Astrocyte of the cerebellum (primary cell): ENCODE results near the gene GAS6.

Experiments used
- DNase-seq: peaks from one replicate; pipeline ENCODE4 v3.0.0-alpha.2; 2011; ENCODE audit warnings: low read depth
- H3K4me3 ChIP-seq: 2 replicates; pipeline ENCODE4 v1.5.1; 2011; ENCODE audit warnings: mild to moderate bottlenecking, low read depth, low read length, moderate library complexity
- in situ Hi-C: cut with HindIII; loops from 2 replicates; pipeline ENCODE4 v1.10.0; 2017; ENCODE audit warnings: low sequenced_read_pairs
- TF ChIP-seq, protein P1 (sequence below): IDR thresholded peaks from 2 replicates; pipeline ENCODE4 v1.5.1; 2012; ENCODE audit warnings: low read length, low read depth, moderate library complexity, mild to moderate bottlenecking; ENCODE audit errors: missing control alignments

Gene GAS6

DNA sequence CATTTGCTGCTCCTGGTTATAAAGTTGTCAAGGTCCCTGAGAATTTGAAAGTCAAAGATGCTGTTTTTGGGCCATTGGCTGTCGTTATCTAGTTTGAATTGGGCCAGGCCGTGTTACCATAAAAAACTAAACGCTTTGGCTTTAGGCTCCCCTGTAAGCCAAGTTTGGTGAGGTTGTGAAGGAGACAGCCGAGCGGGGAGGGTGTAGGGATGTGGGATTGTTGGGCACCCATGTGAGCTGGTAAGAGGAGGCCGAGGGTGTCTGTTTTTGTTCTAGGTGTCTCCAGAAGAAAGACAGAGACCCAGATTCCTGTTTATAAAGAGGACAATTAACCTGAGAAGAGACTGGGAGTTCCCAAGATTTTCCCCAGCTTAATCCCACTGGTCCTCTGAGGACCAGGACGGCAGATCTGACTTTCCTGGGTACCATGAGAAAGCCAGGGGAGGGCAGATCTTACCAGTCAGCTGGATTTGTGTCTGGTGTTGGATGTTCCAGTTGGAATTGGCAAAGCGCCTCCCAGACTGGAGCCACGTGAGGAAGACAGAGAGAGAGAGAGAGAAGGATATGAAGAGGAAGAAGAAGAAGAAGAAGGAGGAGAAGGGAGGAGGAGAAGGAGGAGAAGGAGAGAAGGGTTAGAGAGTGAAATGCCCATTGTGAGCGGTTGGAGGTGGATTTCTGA, 79.8 kb downstream of the GAS6 start:
- no peak for DNase-seq
- in situ Hi-C loops = no loop called here
- TF ChIP-seq, protein P1, sequence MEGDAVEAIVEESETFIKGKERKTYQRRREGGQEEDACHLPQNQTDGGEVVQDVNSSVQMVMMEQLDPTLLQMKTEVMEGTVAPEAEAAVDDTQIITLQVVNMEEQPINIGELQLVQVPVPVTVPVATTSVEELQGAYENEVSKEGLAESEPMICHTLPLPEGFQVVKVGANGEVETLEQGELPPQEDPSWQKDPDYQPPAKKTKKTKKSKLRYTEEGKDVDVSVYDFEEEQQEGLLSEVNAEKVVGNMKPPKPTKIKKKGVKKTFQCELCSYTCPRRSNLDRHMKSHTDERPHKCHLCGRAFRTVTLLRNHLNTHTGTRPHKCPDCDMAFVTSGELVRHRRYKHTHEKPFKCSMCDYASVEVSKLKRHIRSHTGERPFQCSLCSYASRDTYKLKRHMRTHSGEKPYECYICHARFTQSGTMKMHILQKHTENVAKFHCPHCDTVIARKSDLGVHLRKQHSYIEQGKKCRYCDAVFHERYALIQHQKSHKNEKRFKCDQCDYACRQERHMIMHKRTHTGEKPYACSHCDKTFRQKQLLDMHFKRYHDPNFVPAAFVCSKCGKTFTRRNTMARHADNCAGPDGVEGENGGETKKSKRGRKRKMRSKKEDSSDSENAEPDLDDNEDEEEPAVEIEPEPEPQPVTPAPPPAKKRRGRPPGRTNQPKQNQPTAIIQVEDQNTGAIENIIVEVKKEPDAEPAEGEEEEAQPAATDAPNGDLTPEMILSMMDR = no peak
- no peak overlapping the region for H3K4me3 ChIP-seq

DNA sequence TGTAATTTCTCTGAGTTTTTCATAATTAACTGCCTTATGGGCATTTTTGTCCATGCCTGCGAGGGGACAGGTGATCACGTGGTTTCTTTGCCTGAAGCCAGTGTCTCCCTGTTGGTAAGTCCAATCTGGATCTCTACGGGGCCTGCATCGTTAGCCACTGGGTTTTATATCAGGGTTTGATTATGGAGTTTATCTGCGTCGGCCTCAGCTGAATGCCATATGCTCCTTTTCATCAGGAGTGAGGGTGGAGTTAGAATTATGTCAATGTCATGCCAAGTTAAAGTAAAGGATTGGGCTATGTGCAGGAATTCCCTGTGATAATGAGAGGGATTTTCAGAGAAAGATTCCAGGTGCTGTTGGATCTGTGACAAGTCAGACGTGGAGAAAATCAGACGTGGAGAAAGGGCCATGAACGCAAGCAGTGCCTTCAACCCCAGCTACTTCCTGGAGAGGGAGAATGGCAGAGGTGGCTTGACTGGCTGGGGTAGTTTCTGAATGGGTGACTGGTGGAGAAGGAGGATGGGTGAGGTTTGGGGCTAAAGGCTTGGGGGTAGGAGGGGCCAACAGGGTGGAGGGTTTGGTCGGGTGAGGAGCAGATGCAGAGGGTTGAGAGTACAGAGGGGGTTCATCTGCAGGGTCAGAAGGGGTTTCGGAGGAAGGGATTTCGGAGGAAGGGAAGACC, 80.5 kb downstream of the GAS6 start:
- H3K4me3 ChIP-seq = no peak overlapping the region
- DNase-seq = no peak
- in situ Hi-C loops = no loop called here
- TF ChIP-seq, protein P1 = no peak

DNA sequence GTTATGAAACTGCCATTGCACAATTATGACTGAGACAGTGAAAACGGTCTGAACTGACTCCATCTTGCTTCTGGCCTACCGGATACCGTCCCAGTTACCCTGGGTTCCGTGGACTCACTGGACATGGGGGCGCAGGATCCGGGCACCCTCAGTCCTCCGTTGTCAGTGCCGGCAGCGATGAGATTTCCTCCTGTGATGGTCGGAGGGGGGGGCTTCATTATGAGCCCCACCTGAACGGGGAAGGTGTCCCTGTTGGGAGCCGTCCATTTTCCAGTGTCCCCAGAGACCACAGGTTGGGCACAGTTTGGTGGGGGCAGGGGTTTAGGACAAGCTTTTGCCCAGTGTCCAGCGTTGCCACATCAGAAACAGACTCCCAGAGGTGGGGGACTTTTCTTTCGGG, 81.4 kb downstream of the GAS6 start:
- no peak overlapping the region for H3K4me3 ChIP-seq
- no peak for DNase-seq
- in situ Hi-C loops = no loop called here
- TF ChIP-seq, protein P1 = no peak

DNA sequence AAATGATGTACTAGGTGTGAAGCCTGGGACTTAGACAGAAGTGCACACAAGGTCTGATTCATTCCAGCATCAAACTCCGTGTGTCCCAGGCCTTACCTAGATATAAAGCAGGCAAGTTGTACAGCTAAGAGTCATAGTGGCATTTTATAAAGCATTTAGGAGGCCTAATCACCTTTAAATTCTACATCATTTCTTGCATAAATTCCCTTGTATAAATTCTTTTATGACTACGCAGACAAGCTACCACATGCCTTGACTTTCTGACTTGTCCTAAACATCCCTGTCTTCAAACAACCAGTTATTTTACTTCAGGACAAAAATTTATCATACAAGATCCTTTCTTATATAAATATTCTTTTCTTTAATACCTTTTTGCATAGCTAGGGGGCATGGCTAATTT, 82.3 kb downstream of the GAS6 start:
- DNase-seq = no peak
- in situ Hi-C loops = no loop called here
- no peak overlapping the region for H3K4me3 ChIP-seq
- TF ChIP-seq, protein P1 = peak; percentile 2

DNA sequence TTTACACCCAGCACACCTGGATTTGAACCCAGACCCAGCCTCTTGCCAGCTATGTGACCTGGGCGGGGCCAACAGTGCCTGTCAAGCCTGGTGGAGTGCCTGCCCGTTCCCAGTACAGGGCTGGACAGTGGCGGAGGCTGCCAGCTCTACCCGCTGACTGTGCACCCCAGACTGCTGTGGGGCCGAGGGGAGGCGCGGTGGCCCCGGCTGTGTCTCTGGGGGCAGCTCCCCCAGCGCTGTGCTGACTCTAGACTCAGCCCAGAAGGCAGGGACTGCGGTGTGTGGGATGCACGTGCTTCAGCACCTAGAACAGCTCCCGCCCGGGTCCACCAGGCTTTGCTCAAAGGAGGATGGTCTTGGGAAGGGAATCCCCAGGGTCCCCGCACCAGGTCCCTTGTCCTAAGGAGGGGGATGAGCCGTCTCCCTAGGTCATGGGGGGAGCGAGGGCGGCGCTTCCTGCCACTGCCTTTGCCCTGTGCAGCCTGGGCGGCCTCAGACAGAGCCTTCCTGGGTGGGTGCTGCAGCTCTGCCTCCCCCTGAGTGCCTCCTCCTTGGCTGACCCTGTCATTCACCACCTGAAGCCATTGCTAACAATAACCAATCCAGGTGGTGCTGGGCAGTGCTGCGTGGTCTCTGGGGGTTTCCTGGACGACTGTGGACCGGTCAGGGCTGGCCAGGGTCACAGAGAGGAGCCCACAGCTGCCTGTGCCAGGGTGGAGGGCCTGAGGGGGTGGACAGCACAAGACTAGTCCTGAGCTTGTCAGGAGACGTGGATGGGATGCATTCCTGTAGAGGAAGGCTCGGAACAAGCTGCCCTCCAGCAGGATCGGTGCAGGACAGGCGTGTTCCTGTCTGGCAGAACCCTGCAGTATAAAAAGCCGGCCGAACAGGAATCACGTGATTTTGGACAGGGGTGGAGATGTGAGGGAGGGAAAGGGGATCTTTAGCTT, 86.3 kb downstream of the GAS6 start:
- TF ChIP-seq, protein P1 = no peak
- no peak overlapping the region for H3K4me3 ChIP-seq
- no peak for DNase-seq
- in situ Hi-C loops = no loop called here
